A549 (cell line): ENCODE results near the gene SLC29A3. TPM values are rescaled to one million over a fixed set of nuclear protein-coding genes. Genes with fewer than 3 reads are reported as not detected.
A peak's percentile ranks its signal among the peaks of the same experiment; 100 is the strongest.

Source experiments
- ATAC-seq, 2 experiments: fragments of 200-7000 bp in 1 of 2; fragments of >200 bp in 1 of 2; cut with Nextera tagmentation in 1 of 2; cut with Tn5 transposase in 1 of 2; 3 replicates each; pipeline versions ENCODE4 v1.8.0 to v1.9.1; 2018 to 2020; ENCODE audit warnings: mild to moderate bottlenecking in 1 of 2, moderate library complexity in 1 of 2
- CTCF ChIA-PET: fragments of 300-600 bp; sonication (Branson Sonifier 250); formaldehyde crosslinking; extraction: SDS; loops from one replicate; lab custom pipeline; 2021; ENCODE audit warnings: antibody characterized with exemption, inconsistent platforms; lab: Yijun Ruan, JAX
- POLR2A ChIA-PET: fragments of 350-600 bp; formaldehyde crosslinking; extraction: SDS; loops from one replicate; lab custom pipeline; 2021; ENCODE audit warnings: antibody characterized with exemption, inconsistent platforms; lab: Yijun Ruan, JAX
- DNase-seq, 2 experiments: peaks; one replicate each; pipeline versions ENCODE4 v3.0.0 to v3.0.0-alpha.2; 2011 to 2016; ENCODE audit warnings: low read depth in 1 of 2, low spot score in 1 of 2
- FAIRE-seq: peaks from 2 replicates; lab custom pipeline; 2011; peaks lifted over from hg19 to GRCh38; lab: Jason Lieb, UNC
- H3K27ac ChIP-seq, 2 experiments: fragments of >200 bp; sonication (Bioruptor Twin); formaldehyde crosslinking; 3 replicates each; pipeline ENCODE4 v1.5.1; 2016 to 2017
- H3K4me1 ChIP-seq: fragments of >200 bp; sonication (Bioruptor Twin); formaldehyde crosslinking; 3 replicates; pipeline ENCODE4 v1.6.1; 2016
- H3K4me2 ChIP-seq: fragments of >200 bp; sonication (Bioruptor Twin); formaldehyde crosslinking; 3 replicates; pipeline ENCODE4 v1.6.1; 2016
- H3K4me3 ChIP-seq: fragments of >200 bp; sonication (Bioruptor Twin); formaldehyde crosslinking; 3 replicates; pipeline ENCODE4 v1.5.1; 2016
- H3K9me3 ChIP-seq: fragments of >200 bp; sonication (Bioruptor Twin); formaldehyde crosslinking; 3 replicates; pipeline ENCODE4 v1.6.1; 2016
- CBX8 ChIP-seq: fragments of 200-600 bp; sonication (generic); IDR thresholded peaks from 2 replicates; pipeline ENCODE4 v1.6.1; 2016
- CTCF ChIP-seq: fragments of >200 bp; sonication (Bioruptor Twin); formaldehyde crosslinking; IDR thresholded peaks from 3 replicates; pipeline ENCODE4 v1.5.1; 2016
- E2F6 ChIP-seq: IDR thresholded peaks from 2 replicates; pipeline ENCODE4 v1.6.1; 2012; ENCODE audit warnings: low read depth, borderline replicate concordance
- EHF ChIP-seq: fragments of 250-450 bp; sonication (Bioruptor Pico); IDR thresholded peaks from 2 replicates; pipeline ENCODE4 v1.5.0; 2020; ENCODE audit warnings: mild to moderate bottlenecking
- EHMT2 ChIP-seq: fragments of 200-600 bp; sonication (generic); IDR thresholded peaks from 2 replicates; pipeline ENCODE4 v1.6.1; 2016; ENCODE audit warnings: antibody characterized with exemption, low read depth, mild to moderate bottlenecking, moderate library complexity
- EP300 ChIP-seq, 2 experiments: fragments of >200 bp; sonication (Bioruptor Twin); formaldehyde crosslinking; IDR thresholded peaks; 2 replicates in 1 of 2; 3 replicates in 1 of 2; pipeline ENCODE4 v1.6.1; 2016 to 2017
- ESRRA ChIP-seq: fragments of 150-350 bp; IDR thresholded peaks from 2 replicates; pipeline ENCODE4 v1.6.1; 2014; ENCODE audit warnings: mild to moderate bottlenecking, low read length, borderline replicate concordance
- FOSB ChIP-seq: fragments of 250-450 bp; sonication (Bioruptor Pico); IDR thresholded peaks from 2 replicates; pipeline ENCODE4 v1.5.0; 2020; ENCODE audit warnings: mild to moderate bottlenecking, moderate library complexity
- FOSL2 ChIP-seq, 2 experiments: fragments of 450-650 bp in 1 of 2; fragments of >200 bp in 1 of 2; sonication (Bioruptor Twin) in 1 of 2; formaldehyde crosslinking; IDR thresholded peaks; 2 replicates each; pipeline versions ENCODE4 v1.5.0 to v1.6.1; 2016 to 2020; ENCODE audit warnings: mild to moderate bottlenecking in 1 of 2, moderate library complexity in 1 of 2
- FOXS1 ChIP-seq: fragments of 250-450 bp; sonication (Bioruptor Pico); IDR thresholded peaks from 2 replicates; pipeline ENCODE4 v1.5.0; 2020; ENCODE audit warnings: mild to moderate bottlenecking, moderate library complexity
- HDAC2 ChIP-seq: fragments of 200-600 bp; sonication (generic); IDR thresholded peaks from 2 replicates; pipeline ENCODE4 v1.6.1; 2016
- HES2 ChIP-seq: fragments of >200 bp; sonication (Bioruptor Twin); formaldehyde crosslinking; IDR thresholded peaks from 2 replicates; pipeline ENCODE4 v1.6.1; 2016
- JUNB ChIP-seq: fragments of >200 bp; sonication (Bioruptor Twin); formaldehyde crosslinking; IDR thresholded peaks from 2 replicates; pipeline ENCODE4 v1.6.1; 2016
- KDM1A ChIP-seq: fragments of 200-600 bp; sonication (generic); IDR thresholded peaks from 2 replicates; pipeline ENCODE4 v1.6.1; 2016; ENCODE audit warnings: low read depth, mild to moderate bottlenecking
- MAX ChIP-seq: IDR thresholded peaks from 2 replicates; pipeline ENCODE4 v1.6.1; 2012
- MAZ ChIP-seq: fragments of 150-350 bp; IDR thresholded peaks from 2 replicates; pipeline ENCODE4 v1.6.1; 2014; ENCODE audit warnings: antibody characterized with exemption, low read depth, low read length, borderline replicate concordance
- NFE2L2 ChIP-seq: fragments of 150-350 bp; conservative IDR thresholded peaks from 2 replicates; pipeline ENCODE4 v1.6.1; 2014; ENCODE audit warnings: low read length
- NPAS2 ChIP-seq: fragments of 250-450 bp; sonication (Bioruptor Pico); IDR thresholded peaks from 2 replicates; pipeline ENCODE4 v1.8.0; 2022; ENCODE audit warnings: mild to moderate bottlenecking, moderate library complexity, borderline replicate concordance
- POLR2A ChIP-seq: IDR thresholded peaks from 2 replicates; pipeline ENCODE4 v1.6.1; 2012; ENCODE audit warnings: mild to moderate bottlenecking, low read length
- RARB ChIP-seq: fragments of 250-450 bp; sonication (Bioruptor Pico); IDR thresholded peaks from 2 replicates; pipeline ENCODE4 v1.8.0; 2021; ENCODE audit warnings: mild to moderate bottlenecking, moderate library complexity
- RNF2 ChIP-seq: fragments of 200-600 bp; sonication (generic); IDR thresholded peaks from 2 replicates; pipeline ENCODE4 v1.6.1; 2016; ENCODE audit warnings: low read depth, mild to moderate bottlenecking, antibody characterized with exemption, moderate library complexity, borderline replicate concordance
- SMC3 ChIP-seq: fragments of >200 bp; sonication (Bioruptor Twin); formaldehyde crosslinking; IDR thresholded peaks from 3 replicates; pipeline ENCODE4 v1.6.1; 2018; ENCODE audit warnings: inconsistent platforms
- TFCP2L1 ChIP-seq: fragments of 250-450 bp; sonication (Bioruptor Pico); IDR thresholded peaks from 2 replicates; pipeline ENCODE4 v1.5.0; 2021; ENCODE audit warnings: mild to moderate bottlenecking
- TP53 ChIP-seq: fragments of 250-450 bp; sonication (Bioruptor Pico); IDR thresholded peaks from 2 replicates; pipeline ENCODE4 v1.5.0; 2021; ENCODE audit warnings: mild to moderate bottlenecking, moderate library complexity
- ZSCAN20 ChIP-seq: fragments of 250-450 bp; sonication (Bioruptor Pico); IDR thresholded peaks from 2 replicates; pipeline ENCODE4 v1.8.0; 2022; ENCODE audit warnings: mild to moderate bottlenecking, moderate library complexity
- WGBS: methylation state at CpG from one replicate; pipeline ENCODE4 v1.1.6; 2017; ENCODE audit errors: missing lambda C conversion rate; 5-methylcytosine and 5-hydroxymethylcytosine counted together
- polyA plus RNA-seq, 4 experiments: library from polyadenylated mRNA; depleted of rRNA in 3 of 4; stranded (reverse); fragments of >200 nt; fragmentation: RNase III in 1 of 4; extraction: RNeasy Plus Mini Kit Qiagen cat#74134 plus additional on column Dnase treatment in 1 of 4; gene quantifications; 2 replicates in 3 of 4; 3 replicates in 1 of 4; pipeline ENCODE4 v1.2.3, GENCODE V29; 2011 to 2017
- TF ChIP-seq, protein P1 (sequence below): fragments of 250-450 bp; sonication (Bioruptor Pico); IDR thresholded peaks from 2 replicates; pipeline ENCODE4 v1.5.0; 2021; ENCODE audit warnings: mild to moderate bottlenecking, moderate library complexity, borderline replicate concordance
- TF ChIP-seq, protein P2 (sequence below): fragments of >200 bp; sonication (Bioruptor Twin); formaldehyde crosslinking; IDR thresholded peaks from 3 replicates; pipeline ENCODE4 v1.6.1; 2016
- TF ChIP-seq, protein P3 (sequence below): IDR thresholded peaks from 2 replicates; pipeline ENCODE4 v1.6.1; 2012

The SLC29A3 gene
- polyA plus RNA-seq, 2 of the 4 experiments (the other 2 are of a cell fraction): 7.2 to 11.4 TPM

DNA sequence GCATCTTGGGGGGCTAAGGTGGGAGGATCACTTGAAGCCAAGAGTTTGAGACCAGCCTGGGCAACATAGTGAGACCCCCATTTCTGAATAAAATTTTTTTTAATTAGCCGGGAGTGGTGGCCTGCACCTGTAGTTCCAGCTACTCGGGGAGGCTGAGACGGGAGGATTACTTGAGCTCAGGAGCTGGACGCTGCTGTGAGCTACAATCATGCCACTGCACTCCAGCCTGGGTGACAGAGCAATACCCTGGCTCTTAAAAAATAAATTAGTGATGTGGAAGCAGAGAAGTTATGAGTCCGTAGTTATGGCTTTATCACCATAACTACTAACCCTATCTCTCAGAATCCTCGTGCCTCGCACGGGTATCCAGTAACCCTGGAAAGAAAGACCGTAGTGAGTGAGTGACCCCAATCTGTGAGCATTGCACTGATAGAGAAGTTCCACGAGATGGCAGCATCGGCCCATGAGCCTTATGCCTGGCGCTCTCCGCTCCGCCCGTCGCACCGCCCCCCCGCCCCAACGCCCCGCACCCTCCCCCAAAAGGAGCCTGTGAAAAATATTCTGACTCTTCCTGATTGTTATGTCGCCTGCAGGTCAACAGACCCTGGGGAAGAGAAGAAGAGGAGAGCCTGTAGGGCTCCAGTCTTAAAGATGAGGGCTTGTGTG, 4.9 kb upstream of the SLC29A3 start (continued):
- TF ChIP-seq CTCF (peak; percentile 93), NPAS2 (CRISPR knock-in tag) (no peak), SMC3 (peak; percentile 86), FOXS1 (CRISPR knock-in tag) (no peak), ESRRA (no peak), CBX8 (no peak), HDAC2 (no peak), ZSCAN20 (CRISPR knock-in tag) (no peak), EP300 (IDR thresholded peaks at IDR 0.05) (no peak), EHMT2 (no peak), TFCP2L1 (CRISPR knock-in tag) (no peak)
- TF ChIP-seq, all 56 proteins: peak for 3

- FAIRE-seq (no peak), ATAC-seq (no peak), DNase-seq (no peak)
- Histone ChIP-seq H3K4me1 (peaks cover 4% of the 10 kb centered on the region), H3K9me3 (no peaks in the 10 kb centered on the region), H3K27ac (peak overlapping the region; percentile 39 to 77; a peak in 5 of 6 replicates), H3K4me3 (no peak overlapping the region), H3K4me2 (peak overlapping the region; percentile 73)
- 49% methylated on average over 11 of the region's 11 CpGs for WGBS
- POLR2A ChIA-PET: no interaction called here
- TF ChIP-seq EHF (CRISPR knock-in tag) (no peak), MAZ (no peak), MAX (no peak), KDM1A (0 out of 2 replicates have a peak, but pooled peaks have one; percentile 25), HES2 (no peak), RARB (CRISPR knock-in tag) (no peak)
- CTCF ChIA-PET: interaction anchor here (0.6 to 44.0 kb wide), 49 partner anchors 8 to 950 kb away, joined by 3 to 977 read pairs (median 4); partner anchors contain the start of genes CDH23, PSAP and VSIR
Observed at GRCh38 chr10:71314694-71315225, 4.3 kb upstream of the SLC29A3 start.

DNA sequence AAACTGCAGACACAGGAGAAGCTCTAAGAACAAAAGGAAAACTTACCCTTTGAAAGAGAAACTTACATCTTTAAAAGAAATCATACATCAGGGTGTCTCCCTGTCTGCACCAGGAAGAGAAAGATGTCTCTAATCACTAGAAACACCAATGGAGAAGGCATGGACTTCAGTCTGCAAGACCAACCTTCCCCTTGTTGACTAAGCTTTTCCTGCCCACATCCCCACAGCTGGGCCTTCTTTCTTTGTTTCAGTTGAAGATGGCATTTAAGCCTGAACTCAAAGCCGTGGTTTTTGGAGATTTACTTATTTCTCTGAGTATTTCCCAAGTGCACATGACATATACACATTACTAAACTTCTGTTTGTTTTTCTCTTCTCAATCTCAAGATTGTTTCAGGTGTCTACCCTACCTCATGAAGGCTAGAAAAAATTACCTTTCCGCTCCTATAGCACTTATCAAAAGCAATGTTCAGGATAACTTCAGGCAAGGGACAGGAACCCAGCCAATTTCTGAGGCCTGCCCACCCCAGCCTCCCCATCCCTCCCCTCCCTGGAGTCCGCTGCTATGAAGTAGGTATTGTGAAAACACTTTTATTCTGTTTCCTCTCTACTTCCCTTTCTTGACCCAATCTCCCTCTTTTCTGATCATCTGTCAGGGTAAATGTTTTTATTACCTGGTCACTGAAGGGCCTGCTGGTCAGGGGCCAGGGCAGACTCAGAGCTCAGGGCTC, 2.8 kb upstream of the SLC29A3 start:
- ATAC-seq (no peak), FAIRE-seq (no peak), DNase-seq (no peak)
- WGBS: 65% methylated on average over 3 of the region's 3 CpGs
- ChIA-PET POLR2A (no interaction called here), CTCF (interaction anchor here (0.6 to 44.0 kb wide), 23 partner anchors 7 to 1027 kb away, joined by 3 to 977 read pairs (median 7); partner anchors contain the start of genes CDH23 and VSIR)
- TF ChIP-seq NFE2L2: no peak
- TF ChIP-seq POLR2A: no peak
- TF ChIP-seq, protein P1, sequence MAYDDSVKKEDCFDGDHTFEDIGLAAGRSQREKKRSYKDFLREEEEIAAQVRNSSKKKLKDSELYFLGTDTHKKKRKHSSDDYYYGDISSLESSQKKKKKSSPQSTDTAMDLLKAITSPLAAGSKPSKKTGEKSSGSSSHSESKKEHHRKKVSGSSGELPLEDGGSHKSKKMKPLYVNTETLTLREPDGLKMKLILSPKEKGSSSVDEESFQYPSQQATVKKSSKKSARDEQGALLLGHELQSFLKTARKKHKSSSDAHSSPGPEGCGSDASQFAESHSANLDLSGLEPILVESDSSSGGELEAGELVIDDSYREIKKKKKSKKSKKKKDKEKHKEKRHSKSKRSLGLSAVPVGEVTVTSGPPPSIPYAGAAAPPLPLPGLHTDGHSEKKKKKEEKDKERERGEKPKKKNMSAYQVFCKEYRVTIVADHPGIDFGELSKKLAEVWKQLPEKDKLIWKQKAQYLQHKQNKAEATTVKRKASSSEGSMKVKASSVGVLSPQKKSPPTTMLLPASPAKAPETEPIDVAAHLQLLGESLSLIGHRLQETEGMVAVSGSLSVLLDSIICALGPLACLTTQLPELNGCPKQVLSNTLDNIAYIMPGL (CRISPR knock-in tag): no peak
- TF ChIP-seq, protein P2, sequence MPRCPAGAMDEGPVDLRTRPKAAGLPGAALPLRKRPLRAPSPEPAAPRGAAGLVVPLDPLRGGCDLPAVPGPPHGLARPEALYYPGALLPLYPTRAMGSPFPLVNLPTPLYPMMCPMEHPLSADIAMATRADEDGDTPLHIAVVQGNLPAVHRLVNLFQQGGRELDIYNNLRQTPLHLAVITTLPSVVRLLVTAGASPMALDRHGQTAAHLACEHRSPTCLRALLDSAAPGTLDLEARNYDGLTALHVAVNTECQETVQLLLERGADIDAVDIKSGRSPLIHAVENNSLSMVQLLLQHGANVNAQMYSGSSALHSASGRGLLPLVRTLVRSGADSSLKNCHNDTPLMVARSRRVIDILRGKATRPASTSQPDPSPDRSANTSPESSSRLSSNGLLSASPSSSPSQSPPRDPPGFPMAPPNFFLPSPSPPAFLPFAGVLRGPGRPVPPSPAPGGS: no peak
- no peak for TF ChIP-seq JUNB
- TF ChIP-seq FOSL2 (IDR thresholded peaks at IDR 0.05): no peak
- TF ChIP-seq FOSL2 (CRISPR knock-in tag; IDR thresholded peaks at IDR 0.05): no peak
- TF ChIP-seq TP53 (CRISPR knock-in tag): no peak
- TF ChIP-seq, protein P3, sequence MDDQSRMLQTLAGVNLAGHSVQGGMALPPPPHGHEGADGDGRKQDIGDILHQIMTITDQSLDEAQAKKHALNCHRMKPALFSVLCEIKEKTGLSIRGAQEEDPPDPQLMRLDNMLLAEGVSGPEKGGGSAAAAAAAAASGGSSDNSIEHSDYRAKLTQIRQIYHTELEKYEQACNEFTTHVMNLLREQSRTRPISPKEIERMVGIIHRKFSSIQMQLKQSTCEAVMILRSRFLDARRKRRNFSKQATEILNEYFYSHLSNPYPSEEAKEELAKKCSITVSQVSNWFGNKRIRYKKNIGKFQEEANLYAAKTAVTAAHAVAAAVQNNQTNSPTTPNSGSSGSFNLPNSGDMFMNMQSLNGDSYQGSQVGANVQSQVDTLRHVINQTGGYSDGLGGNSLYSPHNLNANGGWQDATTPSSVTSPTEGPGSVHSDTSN: no peak
- TF ChIP-seq RNF2: no peak
- no peak for TF ChIP-seq E2F6
- no peak for TF ChIP-seq FOSB (CRISPR knock-in tag)
- TF ChIP-seq FOXS1 (CRISPR knock-in tag): no peak
- Histone ChIP-seq H3K9me3 (no peaks in the 10 kb centered on the region), H3K27ac (no peak overlapping the region), H3K4me2 (no peak overlapping the region), H3K4me1 (peaks cover 14% of the 10 kb centered on the region), H3K4me3 (no peak overlapping the region)
